ENCODE measurements around the gene GALNT13. TPM values are rescaled to one million over a fixed set of nuclear protein-coding genes. Genes with fewer than 3 reads are reported as not detected.

GALNT13 gene
- total RNA-seq, 4 donors from 2014 or later, result 0.16 to 11.9 (median 1.3) TPM

- TF ChIP-seq POLR2AphosphoS5 (IDR thresholded peaks at IDR 0.05), result no peak
- no peak for TF ChIP-seq POLR2A (IDR thresholded peaks at IDR 0.05)
- TF ChIP-seq CTCF (IDR thresholded peaks at IDR 0.05), result no peak
- no peak for TF ChIP-seq EP300 (IDR thresholded peaks at IDR 0.05)
- WGBS, 2 donors (ENCODE audit: low coverage in 1 of 2), result 93 to 100% methylated on average over 1 of the region's 1 CpG
- no peak for ATAC-seq
- Histone ChIP-seq H3K4me3 (no peak overlapping the region), H3K9me3 (no peaks in the 10 kb centered on the region), H3K27me3 (no peaks in the 10 kb centered on the region), H3K27ac (no peak overlapping the region), H3K36me3 (no peaks in the 10 kb centered on the region), H3K4me1 (no peaks in the 10 kb centered on the region)
Observed at GRCh38 chr2:153858250-153858649, 13.5 kb upstream of the GALNT13 start.

- Histone ChIP-seq H3K4me3 (no peak overlapping the region), H3K27ac (no peak overlapping the region), H3K27me3 (no peaks in the 10 kb centered on the region), H3K36me3 (no peaks in the 10 kb centered on the region), H3K9me3 (no peaks in the 10 kb centered on the region), H3K4me1 (no peaks in the 10 kb centered on the region)
- no peak for ATAC-seq
- TF ChIP-seq CTCF (IDR thresholded peaks at IDR 0.05), result no peak
- no peak for TF ChIP-seq POLR2AphosphoS5 (IDR thresholded peaks at IDR 0.05)
- no peak for TF ChIP-seq EP300 (IDR thresholded peaks at IDR 0.05)
- TF ChIP-seq POLR2A (IDR thresholded peaks at IDR 0.05), result no peak
- 4 to 19% methylated on average over 2 of the region's 2 CpGs for WGBS, 2 donors (ENCODE audit: low coverage in 1 of 2)
Observed at GRCh38 chr2:153864022-153864421, 7.7 kb upstream of the GALNT13 start.

- Histone ChIP-seq H3K27ac (no peak overlapping the region), H3K27me3 (peaks cover 17% of the 10 kb centered on the region), H3K4me1 (peaks cover 0 to 5% (median 0%) of the 10 kb centered on the region in 3 donors), H3K4me3 (no peak overlapping the region), H3K9me3 (no peaks in the 10 kb centered on the region), H3K36me3 (no peaks in the 10 kb centered on the region)
- no peak for ATAC-seq
- TF ChIP-seq POLR2A (IDR thresholded peaks at IDR 0.05), result no peak
- TF ChIP-seq EP300 (IDR thresholded peaks at IDR 0.05), result no peak
- TF ChIP-seq CTCF (IDR thresholded peaks at IDR 0.05), result no peak
- no peak for TF ChIP-seq POLR2AphosphoS5 (IDR thresholded peaks at IDR 0.05)
Observed at GRCh38 chr2:153866595-153866994, 5.1 kb upstream of the GALNT13 start.

- no peak overlapping the region for H3K4me3 ChIP-seq
- H3K36me3 ChIP-seq, result no peaks in the 10 kb centered on the region
- H3K27ac ChIP-seq, result no peak overlapping the region
- no peaks in the 10 kb centered on the region for H3K9me3 ChIP-seq
- H3K27me3 ChIP-seq, result peaks cover 52% of the 10 kb centered on the region
- no peak for ATAC-seq
- 69 to 73% methylated on average over 3 of the region's 3 CpGs for WGBS, 2 donors (ENCODE audit: low coverage in 1 of 2)
- peaks cover 0 to 25% (median 0%) of the 10 kb centered on the region in 3 donors for H3K4me1 ChIP-seq
- TF ChIP-seq EP300 (IDR thresholded peaks at IDR 0.05), result no peak
- TF ChIP-seq CTCF (IDR thresholded peaks at IDR 0.05), result no peak
- no peak for TF ChIP-seq POLR2AphosphoS5 (IDR thresholded peaks at IDR 0.05)
- TF ChIP-seq POLR2A (IDR thresholded peaks at IDR 0.05), result no peak
Observed at GRCh38 chr2:153870308-153870707, 1.4 kb upstream of the GALNT13 start.

GRCh38 chr2:153872311-153873051 is 759 bp downstream of the GALNT13 start:
- Histone ChIP-seq H3K4me1 (peaks cover 0 to 25% (median 0%) of the 10 kb centered on the region in 3 donors), H3K9me3 (no peaks in the 10 kb centered on the region), H3K4me3 (peak overlapping the region in 1 of 2 donors; percentile 45), H3K36me3 (no peaks in the 10 kb centered on the region), H3K27ac (no peak overlapping the region), H3K27me3 (peaks cover 52% of the 10 kb centered on the region)
- TF ChIP-seq POLR2AphosphoS5 (IDR thresholded peaks at IDR 0.05), result no peak
- TF ChIP-seq CTCF (IDR thresholded peaks at IDR 0.05), result no peak
- TF ChIP-seq EP300 (IDR thresholded peaks at IDR 0.05), result no peak
- no peak for TF ChIP-seq POLR2A (IDR thresholded peaks at IDR 0.05)
- WGBS, 2 donors (ENCODE audit: low coverage in 1 of 2), result 4 to 6% methylated on average over 5 to 16 of the region's 56 CpGs
- ATAC-seq, result no peak

All from gastroesophageal sphincter (tissue), 4 donors.